NCI-H69 (cell line): ENCODE measurements around the gene GAA.
"Not testable (repeated sequence)": the region's sequence is repeated elsewhere in the genome, so short reads cannot be mapped to it uniquely, and the experiment has no call there.

ENCODE experiments used
- DNase-seq: peaks from one replicate; lab custom pipeline; 2025; lab: John Stamatoyannopoulos, UW

GAA gene

GRCh38 chr17:80083136-80083661 lies 18.2 kb upstream of the GAA start:
- DNase-seq: no peak

- DNase-seq: no peak
Measured at GRCh38 chr17:80084773-80085172, 16.6 kb upstream of the GAA start.

DNA sequence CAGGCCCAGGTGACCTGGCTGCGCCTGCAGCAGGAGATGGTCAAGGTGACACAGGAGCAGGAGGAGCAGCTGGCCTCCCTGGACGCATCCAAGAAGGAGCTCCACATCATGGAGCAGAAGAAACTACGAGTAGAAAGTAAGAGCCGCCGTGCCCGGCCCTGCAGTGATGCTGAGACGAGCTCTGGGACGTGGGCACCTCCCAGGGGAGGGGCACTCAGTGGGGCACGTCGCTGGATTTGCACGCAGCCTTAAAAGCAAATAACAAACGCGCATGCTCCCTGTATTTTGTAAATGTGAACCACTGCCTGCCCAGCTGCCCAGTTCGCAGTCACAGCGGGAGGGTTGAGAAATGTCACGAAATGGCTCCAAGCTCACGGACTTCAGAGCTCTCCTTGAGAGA lies 15.3 kb upstream of the GAA start:
- peak; percentile 49 for DNase-seq

DNA sequence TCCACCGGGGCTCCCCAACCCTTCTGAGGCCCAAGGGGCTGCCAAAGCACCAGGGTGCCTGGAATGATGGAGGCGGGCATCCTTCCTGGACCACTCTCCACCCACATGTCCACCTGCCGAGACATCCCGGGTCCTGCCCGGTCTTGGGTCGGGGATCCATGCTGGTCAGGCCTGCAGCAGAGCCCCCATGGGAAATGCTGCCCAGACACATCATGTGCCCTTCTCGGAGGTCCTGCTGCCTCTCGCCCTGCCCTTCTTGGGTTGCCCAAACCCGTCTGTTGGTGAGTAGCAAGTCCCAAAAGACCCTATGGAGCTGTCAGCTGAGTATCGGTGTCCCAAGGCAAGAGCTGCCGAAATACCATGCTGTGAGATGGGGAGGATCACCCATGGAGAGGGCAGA lies 14.8 kb upstream of the GAA start:
- DNase-seq: no peak

DNA sequence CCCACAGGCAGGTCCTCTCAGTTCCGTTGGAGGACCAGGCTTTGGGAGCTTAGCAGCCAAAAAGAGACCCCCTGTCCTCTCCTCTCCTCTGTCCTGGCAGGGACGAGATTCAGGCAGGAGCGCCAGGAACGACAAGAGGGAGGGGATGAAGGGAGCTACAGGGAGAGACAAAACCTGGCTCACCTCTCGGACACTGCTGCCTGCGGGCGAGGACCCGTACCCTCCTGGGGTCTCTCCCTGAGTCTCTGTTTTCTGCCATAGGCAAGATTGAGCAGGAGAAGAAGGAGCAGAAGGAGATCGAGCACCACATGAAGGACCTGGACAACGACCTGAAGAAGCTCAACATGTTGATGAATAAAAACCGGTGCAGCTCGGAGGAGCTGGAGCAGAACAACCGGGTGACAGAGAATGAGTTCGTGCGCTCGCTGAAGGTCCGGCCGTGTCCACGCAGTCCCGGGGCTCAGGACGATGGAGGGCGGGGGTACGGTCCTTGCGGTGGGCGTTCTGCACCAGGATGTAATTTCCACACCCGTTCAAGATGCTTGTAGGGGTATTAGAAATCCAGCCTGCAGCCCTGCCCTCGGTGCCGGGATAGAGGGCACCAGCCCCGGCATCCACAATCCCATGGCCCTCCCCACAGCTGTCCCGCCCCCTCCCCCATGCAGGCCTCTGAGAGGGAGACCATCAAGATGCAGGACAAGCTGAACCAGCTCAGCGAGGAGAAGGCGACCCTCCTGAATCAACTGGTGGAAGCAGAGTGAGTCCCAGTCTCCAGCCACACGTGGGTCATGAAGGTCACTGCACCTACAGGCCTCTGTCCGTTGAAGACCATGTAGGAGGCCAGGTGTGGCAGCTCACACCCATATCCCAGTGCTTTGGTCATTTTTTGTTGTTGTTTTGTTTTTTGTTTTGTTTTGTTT lies 13.8 kb upstream of the GAA start:
- no peak for DNase-seq

GRCh38 chr17:80089762-80090161 lies 11.6 kb upstream of the GAA start:
- DNase-seq: no peak

GRCh38 chr17:80090164-80090563 lies 11.2 kb upstream of the GAA start:
- not testable (repeated sequence) for DNase-seq

- DNase-seq: no peak
Measured at GRCh38 chr17:80091376-80091775, 10.0 kb upstream of the GAA start.

DNA sequence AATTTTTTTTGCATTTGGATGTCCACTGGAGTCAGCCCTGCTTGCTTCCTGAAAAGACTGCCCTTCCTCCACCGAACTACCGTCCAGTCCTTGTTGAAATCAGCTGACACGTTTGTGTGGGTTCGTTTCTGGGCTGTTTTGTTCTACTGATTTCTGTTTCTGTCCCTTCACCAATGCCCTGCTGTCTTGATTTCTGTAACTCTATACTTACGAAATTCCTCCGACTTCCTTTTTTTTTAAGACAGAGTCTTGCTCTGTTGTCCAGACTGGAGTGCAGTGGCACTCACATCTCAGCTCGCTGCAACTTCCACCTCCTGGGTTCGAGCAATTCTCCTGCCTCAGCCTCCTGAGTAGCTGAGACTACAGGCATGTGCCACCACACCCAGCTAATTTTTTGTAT lies 8.4 kb upstream of the GAA start:
- DNase-seq: no peak

DNA sequence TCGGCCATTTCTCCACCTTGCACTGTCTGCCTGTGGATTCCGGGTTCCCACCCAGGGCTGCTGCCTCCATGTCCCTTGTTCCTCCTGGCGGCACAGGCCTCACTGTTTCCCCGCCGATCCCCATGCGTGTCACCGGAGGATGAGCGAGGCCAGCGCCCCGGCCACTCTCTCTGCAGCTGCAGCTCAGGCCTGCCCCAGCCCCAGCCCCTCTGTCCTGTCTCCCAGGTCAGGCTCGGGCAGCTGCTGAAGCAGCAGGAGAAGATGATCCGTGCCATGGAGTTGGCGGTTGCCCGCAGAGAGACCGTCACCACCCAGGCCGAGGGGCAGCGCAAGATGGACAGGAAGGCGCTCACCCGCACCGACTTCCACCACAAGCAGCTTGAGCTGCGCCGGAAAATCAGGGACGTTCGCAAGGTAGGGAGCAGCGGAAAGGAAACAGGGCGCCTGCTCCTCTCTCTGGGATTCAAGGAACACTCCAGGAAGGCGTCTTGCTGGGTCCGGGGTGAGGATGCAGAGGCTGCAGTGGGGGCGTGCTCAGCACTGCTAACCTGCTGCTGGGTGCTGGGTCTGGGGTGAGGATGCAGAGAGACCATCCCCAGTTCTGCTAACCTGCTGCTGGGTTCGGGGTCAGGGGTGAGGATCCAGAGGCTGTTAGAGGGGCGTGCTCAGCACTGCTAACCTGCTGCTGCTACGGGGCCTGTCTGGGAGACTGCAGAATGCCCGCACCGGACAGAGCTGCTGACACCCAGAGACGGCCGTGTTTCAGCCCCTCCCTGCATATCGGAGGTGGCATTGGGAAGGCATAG lies 6.1 kb upstream of the GAA start:
- DNase-seq: no peak

GRCh38 chr17:80095844-80096475 lies 5.4 kb upstream of the GAA start:
- DNase-seq: no peak

GRCh38 chr17:80096561-80097021 lies 4.8 kb upstream of the GAA start:
- peak; percentile 79 for DNase-seq

GRCh38 chr17:80097127-80097621 lies 4.2 kb upstream of the GAA start:
- DNase-seq: no peak

DNA sequence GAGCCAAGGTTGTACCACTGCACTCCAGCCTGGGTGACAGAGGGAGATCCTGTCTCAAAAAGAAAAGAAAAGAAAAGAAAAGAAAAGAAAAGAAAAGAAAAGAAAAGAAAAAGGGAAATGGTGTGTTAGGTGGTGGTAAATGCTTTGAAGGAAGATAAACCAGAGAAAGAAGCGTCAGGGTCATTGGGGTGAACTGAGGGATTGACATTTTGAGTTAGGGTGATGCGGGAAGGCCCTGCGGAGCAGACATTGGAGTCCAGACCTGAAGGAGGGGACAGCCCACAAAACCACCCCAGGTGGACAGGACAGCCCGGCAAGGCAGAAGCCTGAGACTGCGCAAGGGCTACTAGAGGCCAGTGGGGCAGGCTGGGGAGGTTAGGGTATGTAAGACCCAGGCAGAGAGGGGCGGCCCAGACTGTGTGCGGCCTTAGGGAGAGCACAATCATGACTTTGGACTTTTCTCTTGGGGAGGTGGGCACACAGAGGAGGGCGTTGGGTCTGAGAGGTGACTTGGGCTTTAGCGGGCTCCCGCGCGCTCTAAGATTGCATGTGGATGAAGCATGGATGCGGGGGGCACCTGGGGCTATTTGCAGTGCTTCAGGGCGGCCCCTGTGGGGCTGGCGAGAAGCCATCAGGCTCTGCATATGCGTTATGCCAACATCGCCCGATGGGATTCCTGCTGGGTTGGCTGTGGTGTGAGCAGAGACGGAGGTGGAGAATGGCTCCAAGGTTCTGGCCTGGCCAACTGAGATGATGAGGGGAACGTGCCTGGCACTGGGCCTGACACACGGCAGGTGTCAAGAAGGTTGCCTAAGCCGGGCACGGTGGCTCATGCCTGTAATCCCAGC lies 3.3 kb upstream of the GAA start:
- DNase-seq: no peak

GRCh38 chr17:80099291-80100034 lies 1.9 kb upstream of the GAA start:
- no peak for DNase-seq

DNA sequence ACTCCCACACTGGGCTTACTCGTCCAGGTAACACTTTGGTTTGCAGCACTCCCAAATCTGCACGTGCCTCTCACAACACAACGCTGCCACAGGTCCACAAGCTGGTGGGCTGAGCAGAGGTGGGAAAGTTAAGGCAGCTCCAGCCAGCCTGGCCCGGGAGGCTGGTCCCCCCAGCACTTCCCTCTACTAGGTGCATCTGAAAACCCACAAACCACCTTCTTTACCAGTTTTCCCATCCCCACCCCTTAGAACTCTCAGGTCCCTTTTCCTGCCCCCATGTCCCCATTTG lies 1.4 kb upstream of the GAA start:
- no peak for DNase-seq

- DNase-seq: peak; percentile 68
Measured at GRCh38 chr17:80101946-80102663, 724 bp downstream of the GAA start.

DNA sequence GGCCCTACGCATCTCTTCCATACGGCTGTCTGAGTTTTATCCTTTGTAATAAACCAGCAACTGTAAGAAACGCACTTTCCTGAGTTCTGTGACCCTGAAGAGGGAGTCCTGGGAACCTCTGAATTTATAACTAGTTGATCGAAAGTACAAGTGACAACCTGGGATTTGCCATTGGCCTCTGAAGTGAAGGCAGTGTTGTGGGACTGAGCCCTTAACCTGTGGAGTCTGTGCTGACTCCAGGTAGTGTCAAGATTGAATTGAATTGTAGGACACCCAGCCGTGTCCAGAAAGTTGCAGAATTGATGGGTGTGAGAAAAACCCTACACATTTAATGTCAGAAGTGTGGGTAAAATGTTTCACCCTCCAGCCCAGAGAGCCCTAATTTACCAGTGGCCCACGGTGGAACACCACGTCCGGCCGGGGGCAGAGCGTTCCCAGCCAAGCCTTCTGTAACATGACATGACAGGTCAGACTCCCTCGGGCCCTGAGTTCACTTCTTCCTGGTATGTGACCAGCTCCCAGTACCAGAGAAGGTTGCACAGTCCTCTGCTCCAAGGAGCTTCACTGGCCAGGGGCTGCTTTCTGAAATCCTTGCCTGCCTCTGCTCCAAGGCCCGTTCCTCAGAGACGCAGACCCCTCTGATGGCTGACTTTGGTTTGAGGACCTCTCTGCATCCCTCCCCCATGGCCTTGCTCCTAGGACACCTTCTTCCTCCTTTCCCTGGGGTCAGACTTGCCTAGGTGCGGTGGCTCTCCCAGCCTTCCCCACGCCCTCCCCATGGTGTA lies 1.5 kb downstream of the GAA start:
- no peak for DNase-seq

GRCh38 chr17:80103449-80104085 lies 2.2 kb downstream of the GAA start:
- DNase-seq: no peak
